Activated T-helper 1 cell treated with anti-CD3 and anti-CD28 coated beads, Interleukin-12 subunit alpha, Interleukin-12 subunit beta, Interleukin-2, Interleukin-4 antibody, amounts not matched to agents 30 ng/mL and 10 ng/mL and 1 ng/mL, durations not matched to agents 14 hours and 24 hours and 36 hours (primary cell): Measurements from ENCODE around the gene ARVCF. TPM values are rescaled to one million over a fixed set of nuclear protein-coding genes. Genes with fewer than 3 reads are reported as not detected.

Source experiments
- DNase-seq: peaks from one replicate; pipeline ENCODE4 v3.0.0; 2021; ENCODE audit warnings: low spot score
- H3K27ac Mint-ChIP-seq: one replicate; pipeline ENCODE4 v1.8.0; 2021; ENCODE audit warnings: mild to moderate bottlenecking, mixed read lengths
- H3K27me3 Mint-ChIP-seq: one replicate; pipeline ENCODE4 v1.8.0; 2022; ENCODE audit warnings: mild to moderate bottlenecking, moderate library complexity, mixed read lengths; ENCODE audit not compliant: insufficient read depth
- H3K36me3 Mint-ChIP-seq: one replicate; pipeline ENCODE4 v1.8.0; 2021; ENCODE audit warnings: low read depth, mixed read lengths
- H3K4me1 Mint-ChIP-seq: one replicate; pipeline ENCODE4 v1.8.0; 2021; ENCODE audit warnings: low read depth, mixed read lengths
- H3K4me3 Mint-ChIP-seq: one replicate; pipeline ENCODE4 v1.8.0; 2021; ENCODE audit warnings: mild to moderate bottlenecking, moderate library complexity, mixed read lengths
- H3K9me3 Mint-ChIP-seq: one replicate; pipeline ENCODE4 v1.8.0; 2021; ENCODE audit warnings: mixed read lengths
- intact Hi-C: fragments of 100-400 bp; cut with micrococcal nuclease; formaldehyde crosslinking; loops from one replicate; pipeline ENCODE4 v1.15.1; 2024
- total RNA-seq: library from RNA; stranded (reverse); gene quantifications from 2 replicates; pipeline ENCODE4 v1.2.3, GENCODE V29; 2022

The ARVCF gene
- total RNA-seq, 1 donor from 2014 or later: 2.4 TPM

DNA sequence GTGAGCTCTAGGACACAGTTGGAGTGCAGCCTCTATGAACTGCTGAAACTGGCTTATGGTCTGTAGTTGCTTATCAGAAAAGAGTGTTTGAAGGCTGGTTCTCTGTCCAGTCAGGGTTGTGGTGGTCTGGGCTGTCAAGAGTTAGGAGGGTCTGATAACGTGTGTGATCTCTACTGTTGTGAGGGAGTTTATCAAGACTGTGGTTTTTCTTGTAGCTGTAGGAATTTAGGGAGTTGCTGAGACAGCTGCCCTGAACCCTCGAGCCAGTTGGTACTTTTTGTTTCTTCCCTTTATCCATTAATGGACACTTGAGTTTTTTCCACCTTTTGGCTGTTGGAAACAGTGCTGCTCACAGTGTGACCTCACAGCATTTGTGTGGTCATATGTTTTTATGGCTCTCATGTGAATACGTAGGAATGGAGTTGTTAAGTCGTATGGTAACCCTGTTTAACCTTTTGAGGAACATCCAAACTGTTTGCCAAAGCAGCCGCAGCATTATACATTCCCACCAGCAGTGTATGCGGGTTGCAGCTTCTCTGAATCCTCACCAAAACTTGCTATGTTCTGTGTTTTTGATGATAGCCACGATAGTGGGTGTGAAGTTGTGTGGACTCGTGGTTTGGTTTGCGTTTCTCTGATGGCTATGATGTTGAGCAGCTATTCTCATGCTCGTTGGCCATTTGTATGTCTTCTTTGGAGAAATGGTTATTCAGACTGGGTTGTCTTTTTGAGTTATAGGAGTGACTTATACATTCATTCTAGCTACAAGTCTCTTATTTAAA, 42.6 kb upstream of the ARVCF start:
- no peak overlapping the region for H3K4me3 Mint-ChIP-seq
- peaks cover 15% of the 10 kb centered on the region for H3K36me3 Mint-ChIP-seq
- H3K4me1 Mint-ChIP-seq: peaks cover 12% of the 10 kb centered on the region
- intact Hi-C loops: no loop called here
- H3K27me3 Mint-ChIP-seq: no peaks in the 10 kb centered on the region
- no peak for DNase-seq
- no peaks in the 10 kb centered on the region for H3K9me3 Mint-ChIP-seq
- no peak overlapping the region for H3K27ac Mint-ChIP-seq

- no peak for DNase-seq
- peaks cover 14% of the 10 kb centered on the region for H3K36me3 Mint-ChIP-seq
- H3K9me3 Mint-ChIP-seq: no peaks in the 10 kb centered on the region
- H3K4me1 Mint-ChIP-seq: peaks cover 12% of the 10 kb centered on the region
- intact Hi-C loops: no loop called here
- no peaks in the 10 kb centered on the region for H3K27me3 Mint-ChIP-seq
- H3K27ac Mint-ChIP-seq: no peak overlapping the region
- H3K4me3 Mint-ChIP-seq: no peak overlapping the region
Measured at GRCh38 chr22:20057596-20058268, 41.1 kb upstream of the ARVCF start.

GRCh38 chr22:20056696-20057386, 40.2 kb upstream of the ARVCF start:
- Mint-ChIP-seq H3K4me3 (no peak overlapping the region), H3K9me3 (no peaks in the 10 kb centered on the region), H3K27me3 (no peaks in the 10 kb centered on the region), H3K36me3 (peaks cover 17% of the 10 kb centered on the region), H3K4me1 (peaks cover 12% of the 10 kb centered on the region), H3K27ac (no peak overlapping the region)
- intact Hi-C loops: no loop called here
- DNase-seq: no peak

- no peak overlapping the region for H3K27ac Mint-ChIP-seq
- H3K27me3 Mint-ChIP-seq: no peaks in the 10 kb centered on the region
- H3K9me3 Mint-ChIP-seq: no peaks in the 10 kb centered on the region
- no peak overlapping the region for H3K4me3 Mint-ChIP-seq
- H3K4me1 Mint-ChIP-seq: peaks cover 12% of the 10 kb centered on the region
- no peak for DNase-seq
- peaks cover 17% of the 10 kb centered on the region for H3K36me3 Mint-ChIP-seq
- intact Hi-C loops: no loop called here
Measured at GRCh38 chr22:20056161-20056560, 39.5 kb upstream of the ARVCF start.

DNA sequence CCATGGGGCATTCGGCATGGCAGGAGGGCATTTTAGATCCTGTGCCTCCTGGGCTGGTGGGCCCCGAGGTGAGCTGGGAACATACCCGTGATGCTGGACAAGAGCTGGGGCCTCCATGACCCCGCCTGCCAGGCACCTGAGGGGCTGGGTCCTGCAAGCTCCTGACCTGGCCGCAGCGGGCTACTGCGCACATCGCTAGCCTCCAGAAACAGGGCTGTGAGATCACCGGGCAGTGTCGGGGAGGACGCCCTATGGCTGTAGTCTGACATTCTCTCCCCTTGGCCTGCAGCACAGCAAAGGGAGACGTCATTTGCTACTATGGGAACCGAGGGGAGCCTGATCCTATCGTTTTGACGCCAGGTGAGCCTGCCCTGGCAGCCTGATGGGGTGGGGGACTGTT, 39.0 kb upstream of the ARVCF start:
- intact Hi-C loops: no loop called here
- Mint-ChIP-seq H3K4me1 (peaks cover 12% of the 10 kb centered on the region), H3K36me3 (peaks cover 17% of the 10 kb centered on the region), H3K27ac (no peak overlapping the region), H3K27me3 (no peaks in the 10 kb centered on the region), H3K9me3 (no peaks in the 10 kb centered on the region), H3K4me3 (no peak overlapping the region)
- no peak for DNase-seq

GRCh38 chr22:20055144-20055543, 38.5 kb upstream of the ARVCF start:
- Mint-ChIP-seq H3K27ac (no peak overlapping the region), H3K27me3 (no peaks in the 10 kb centered on the region), H3K36me3 (peaks cover 13% of the 10 kb centered on the region), H3K9me3 (no peaks in the 10 kb centered on the region), H3K4me3 (no peak overlapping the region), H3K4me1 (peaks cover 12% of the 10 kb centered on the region)
- no peak for DNase-seq
- intact Hi-C loops: no loop called here

GRCh38 chr22:20054485-20054884, 37.9 kb upstream of the ARVCF start:
- Mint-ChIP-seq H3K4me3 (no peak overlapping the region), H3K27ac (no peak overlapping the region), H3K4me1 (peaks cover 9% of the 10 kb centered on the region), H3K9me3 (no peaks in the 10 kb centered on the region), H3K36me3 (peaks cover 15% of the 10 kb centered on the region), H3K27me3 (no peaks in the 10 kb centered on the region)
- intact Hi-C loops: no loop called here
- no peak for DNase-seq

- Mint-ChIP-seq H3K9me3 (peaks cover 2% of the 10 kb centered on the region), H3K36me3 (peaks cover 17% of the 10 kb centered on the region), H3K4me1 (peaks cover 4% of the 10 kb centered on the region), H3K27ac (no peak overlapping the region), H3K4me3 (no peak overlapping the region), H3K27me3 (no peaks in the 10 kb centered on the region)
- intact Hi-C loops: no loop called here
- DNase-seq: no peak
Measured at GRCh38 chr22:20054034-20054427, 37.4 kb upstream of the ARVCF start.

- H3K36me3 Mint-ChIP-seq: peaks cover 17% of the 10 kb centered on the region
- H3K4me1 Mint-ChIP-seq: no peaks in the 10 kb centered on the region
- intact Hi-C loops: no loop called here
- no peaks in the 10 kb centered on the region for H3K27me3 Mint-ChIP-seq
- no peak for DNase-seq
- no peak overlapping the region for H3K4me3 Mint-ChIP-seq
- peaks cover 6% of the 10 kb centered on the region for H3K9me3 Mint-ChIP-seq
- no peak overlapping the region for H3K27ac Mint-ChIP-seq
Measured at GRCh38 chr22:20053407-20054033, 36.9 kb upstream of the ARVCF start.

DNA sequence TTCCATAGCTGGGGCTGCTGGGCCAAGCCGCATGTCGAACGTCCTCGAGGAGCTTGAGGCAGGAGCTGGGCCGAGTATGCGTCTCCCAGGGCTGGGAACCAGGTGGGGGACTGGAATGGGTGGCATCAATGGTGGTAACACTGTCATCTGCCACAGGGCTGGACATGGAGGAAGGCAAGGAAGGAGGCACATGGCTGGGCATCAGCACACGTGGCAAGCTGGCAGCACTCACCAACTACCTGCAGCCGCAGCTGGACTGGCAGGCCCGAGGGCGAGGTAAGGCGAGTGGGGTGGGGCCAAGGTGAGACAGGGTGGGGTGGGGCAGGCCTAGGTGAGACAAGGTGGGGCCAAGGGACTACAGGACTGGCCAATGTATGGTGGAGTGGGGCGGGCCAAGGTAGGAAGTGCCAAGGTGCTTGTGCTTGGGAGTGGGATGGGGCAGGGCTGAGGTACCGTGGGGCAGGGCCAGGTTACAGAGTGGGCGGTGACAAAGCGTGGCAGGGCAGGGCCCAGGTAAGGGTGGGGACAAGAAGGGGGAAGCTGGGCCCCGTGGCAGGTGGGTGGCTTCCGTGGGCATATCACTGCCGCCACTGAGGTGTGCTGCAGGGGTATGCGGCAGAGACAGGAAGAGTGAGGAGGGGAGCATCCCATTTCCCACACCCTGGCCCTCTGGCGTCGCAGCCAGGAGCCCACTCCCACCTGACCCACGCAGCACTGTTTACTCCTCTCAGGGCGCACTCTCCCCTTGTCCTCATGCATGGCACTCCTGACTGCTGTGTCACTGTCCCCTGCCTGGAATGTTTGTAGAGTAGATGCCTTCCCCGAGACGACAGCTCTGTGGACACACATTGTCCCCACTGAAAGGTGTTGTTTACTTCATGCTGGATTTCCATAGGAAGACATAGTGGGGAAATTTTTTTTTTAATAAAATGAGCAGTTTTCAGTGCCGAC, 36.0 kb upstream of the ARVCF start:
- H3K36me3 Mint-ChIP-seq: peaks cover 23% of the 10 kb centered on the region
- no peak overlapping the region for H3K4me3 Mint-ChIP-seq
- intact Hi-C loops: no loop called here
- no peak overlapping the region for H3K27ac Mint-ChIP-seq
- no peaks in the 10 kb centered on the region for H3K4me1 Mint-ChIP-seq
- DNase-seq: no peak
- H3K9me3 Mint-ChIP-seq: peaks cover 12% of the 10 kb centered on the region
- no peaks in the 10 kb centered on the region for H3K27me3 Mint-ChIP-seq

- no peaks in the 10 kb centered on the region for H3K4me1 Mint-ChIP-seq
- intact Hi-C loops: no loop called here
- no peak overlapping the region for H3K4me3 Mint-ChIP-seq
- H3K27me3 Mint-ChIP-seq: no peaks in the 10 kb centered on the region
- H3K9me3 Mint-ChIP-seq: peaks cover 13% of the 10 kb centered on the region
- no peak overlapping the region for H3K27ac Mint-ChIP-seq
- DNase-seq: no peak
- H3K36me3 Mint-ChIP-seq: peaks cover 28% of the 10 kb centered on the region
Measured at GRCh38 chr22:20051927-20052308, 35.3 kb upstream of the ARVCF start.

GRCh38 chr22:20046730-20047129, 30.1 kb upstream of the ARVCF start:
- Mint-ChIP-seq H3K4me3 (no peak overlapping the region), H3K36me3 (peaks cover 38% of the 10 kb centered on the region), H3K9me3 (peaks cover 16% of the 10 kb centered on the region), H3K27me3 (no peaks in the 10 kb centered on the region), H3K27ac (no peak overlapping the region), H3K4me1 (no peaks in the 10 kb centered on the region)
- intact Hi-C loops: no loop called here
- no peak for DNase-seq
